SK-N-SH treated with all-trans-retinoic acid at 6 μM for 48 hours (cell line): ENCODE data around the gene FER.
A peak's percentile ranks its signal among the peaks of the same experiment; 100 is the strongest.

Source experiments
- ATAC-seq: fragments of 200-7000 bp; cut with Tn5 transposase; 3 replicates; pipeline ENCODE4 v1.9.1; 2020; ENCODE audit warnings: mild to moderate bottlenecking, moderate library complexity
- ARNTL ChIP-seq: fragments of 450-650 bp; formaldehyde crosslinking; IDR thresholded peaks from 2 replicates; pipeline ENCODE4 v1.5.0; 2020; ENCODE audit warnings: low read depth, mild to moderate bottlenecking, moderate library complexity, borderline replicate concordance
- BACH2 ChIP-seq: fragments of 250-450 bp; sonication (Bioruptor Pico); IDR thresholded peaks from 2 replicates; pipeline ENCODE4 v1.9.0; 2021; ENCODE audit warnings: mild to moderate bottlenecking, borderline replicate concordance
- CREB5 ChIP-seq: fragments of 250-450 bp; sonication (Bioruptor Pico); IDR thresholded peaks from 2 replicates; pipeline ENCODE4 v1.5.1; 2020; ENCODE audit warnings: low read depth, mild to moderate bottlenecking, moderate library complexity
- CSDC2 ChIP-seq: fragments of 250-450 bp; sonication (Bioruptor Pico); IDR thresholded peaks from 2 replicates; pipeline ENCODE4 v1.5.0; 2020; ENCODE audit warnings: mild to moderate bottlenecking, moderate library complexity
- CSRNP3 ChIP-seq: fragments of 250-450 bp; sonication (Bioruptor Pico); IDR thresholded peaks from 2 replicates; pipeline ENCODE4 v1.5.1; 2021; ENCODE audit warnings: mild to moderate bottlenecking, moderate library complexity
- ESRRG ChIP-seq: fragments of 250-450 bp; sonication (Bioruptor Pico); IDR thresholded peaks from 2 replicates; pipeline ENCODE4 v1.6.1; 2021; ENCODE audit warnings: mild to moderate bottlenecking
- GLIS3 ChIP-seq: fragments of 250-450 bp; sonication (Bioruptor Pico); IDR thresholded peaks from 2 replicates; pipeline ENCODE4 v1.5.0; 2020; ENCODE audit warnings: mild to moderate bottlenecking, moderate library complexity
- ISL1 ChIP-seq: fragments of 250-450 bp; sonication (Bioruptor Pico); IDR thresholded peaks from 2 replicates; pipeline ENCODE4 v2.1.2; 2022; ENCODE audit warnings: mild to moderate bottlenecking, moderate library complexity
- OSR1 ChIP-seq: fragments of 250-450 bp; sonication (Bioruptor Pico); IDR thresholded peaks from 2 replicates; pipeline ENCODE4 v1.8.0; 2022; ENCODE audit warnings: moderate library complexity, mild to moderate bottlenecking, inconsistent platforms
- PATZ1 ChIP-seq: fragments of 250-450 bp; sonication (Bioruptor Pico); IDR thresholded peaks from 2 replicates; pipeline ENCODE4 v1.8.0; 2020; ENCODE audit warnings: mild to moderate bottlenecking, moderate library complexity, borderline replicate concordance
- POU6F1 ChIP-seq: fragments of 250-450 bp; sonication (Bioruptor Pico); IDR thresholded peaks from 2 replicates; pipeline ENCODE4 v1.8.0; 2021; ENCODE audit warnings: low read depth, mild to moderate bottlenecking, moderate library complexity, borderline replicate concordance
- PPARA ChIP-seq: fragments of 250-450 bp; sonication (Bioruptor Pico); IDR thresholded peaks from 2 replicates; pipeline ENCODE4 v1.5.0; 2020; ENCODE audit warnings: mild to moderate bottlenecking, borderline replicate concordance
- RARB ChIP-seq: fragments of 250-450 bp; sonication (Bioruptor Pico); IDR thresholded peaks from 2 replicates; pipeline ENCODE4 v1.8.0; 2021; ENCODE audit warnings: mild to moderate bottlenecking, moderate library complexity
- SNAI2 ChIP-seq: fragments of 250-450 bp; sonication (Bioruptor Pico); IDR thresholded peaks from 2 replicates; pipeline ENCODE4 v1.5.0; 2020; ENCODE audit warnings: mild to moderate bottlenecking, moderate library complexity
- TOX ChIP-seq: fragments of 250-450 bp; sonication (Bioruptor Pico); IDR thresholded peaks from 2 replicates; pipeline ENCODE4 v1.8.0; 2021; ENCODE audit warnings: mild to moderate bottlenecking, moderate library complexity, borderline replicate concordance
- TSHZ2 ChIP-seq: fragments of 250-450 bp; sonication (Bioruptor Pico); IDR thresholded peaks from 2 replicates; pipeline ENCODE4 v1.5.0; 2020; ENCODE audit warnings: mild to moderate bottlenecking, moderate library complexity
- ZC3H10 ChIP-seq: fragments of 250-450 bp; sonication (Bioruptor Pico); IDR thresholded peaks from 2 replicates; pipeline ENCODE4 v1.5.1; 2021; ENCODE audit warnings: mild to moderate bottlenecking, moderate library complexity
- ZNF565 ChIP-seq: fragments of 450-650 bp; formaldehyde crosslinking; conservative IDR thresholded peaks from 2 replicates; pipeline ENCODE4 v1.5.0; 2020; ENCODE audit warnings: low read depth, mild to moderate bottlenecking, moderate library complexity
- ZNF70 ChIP-seq: fragments of 450-650 bp; formaldehyde crosslinking; IDR thresholded peaks from 2 replicates; pipeline ENCODE4 v1.5.0; 2020; ENCODE audit warnings: mild to moderate bottlenecking, moderate library complexity
- ZNF8 ChIP-seq: fragments of 450-650 bp; formaldehyde crosslinking; IDR thresholded peaks from 2 replicates; pipeline ENCODE4 v1.5.0; 2020; ENCODE audit warnings: mild to moderate bottlenecking, moderate library complexity

The FER gene

GRCh38 chr5:109136906-109137305, 389.2 kb downstream of the FER start (continued):
- TF ChIP-seq PATZ1 (no peak), ZNF565 (no peak), PPARA (no peak), BACH2 (CRISPR knock-in tag) (no peak), ARNTL (CRISPR knock-in tag) (no peak), RARB (CRISPR knock-in tag) (no peak), ZNF70 (CRISPR knock-in tag) (no peak)

- no peak for TF ChIP-seq ZNF565
- no peak for TF ChIP-seq CSDC2 (CRISPR knock-in tag)
- TF ChIP-seq SNAI2 (CRISPR knock-in tag): no peak
- TF ChIP-seq POU6F1 (CRISPR knock-in tag): no peak
- TF ChIP-seq CSRNP3: no peak
- TF ChIP-seq RARB (CRISPR knock-in tag): no peak
- TF ChIP-seq ZNF8 (CRISPR knock-in tag): no peak
- TF ChIP-seq BACH2 (CRISPR knock-in tag): no peak
- TF ChIP-seq CREB5 (CRISPR knock-in tag): no peak
- no peak for TF ChIP-seq GLIS3 (CRISPR knock-in tag)
- TF ChIP-seq, all 23 proteins: peak for 0
- peak; percentile 48 for ATAC-seq
Measured at GRCh38 chr5:109141222-109142200, 393.8 kb downstream of the FER start.

GRCh38 chr5:109143031-109143430, 395.3 kb downstream of the FER start:
- peak; percentile 40; the same call in 1 of the 3 replicates for ATAC-seq
- no peak for TF ChIP-seq CSRNP3
- TF ChIP-seq PPARA: no peak
- TF ChIP-seq TSHZ2 (CRISPR knock-in tag): no peak
- TF ChIP-seq ARNTL (CRISPR knock-in tag): no peak
- no peak for TF ChIP-seq OSR1 (CRISPR knock-in tag)
- no peak for TF ChIP-seq BACH2 (CRISPR knock-in tag)
- TF ChIP-seq ISL1 (CRISPR knock-in tag): no peak
- no peak for TF ChIP-seq GLIS3 (CRISPR knock-in tag)
- no peak for TF ChIP-seq ZC3H10
- TF ChIP-seq ESRRG: no peak
- no peak for TF ChIP-seq TOX (CRISPR knock-in tag)
- no peak for TF ChIP-seq ZNF8 (CRISPR knock-in tag)
- TF ChIP-seq SNAI2 (CRISPR knock-in tag): no peak
